ENCODE results near the gene DRAXIN. TPM values are rescaled to one million over a fixed set of nuclear protein-coding genes. Genes with fewer than 3 reads are reported as not detected.

DRAXIN gene
- total RNA-seq, 1 experiment from 2014 or later: 20.5 TPM

- no peak overlapping the region for H3K4me3 Mint-ChIP-seq
- Histone ChIP-seq H3K79me2 (ENCODE audit: insufficient read depth, low read length) (no peaks in the 10 kb centered on the region), H3K23ac (ENCODE audit: insufficient read length, low read depth, low read length) (no peak overlapping the region), H3K27me3 (ENCODE audit: insufficient read depth, low read length) (no peaks in the 10 kb centered on the region), H2AFZ (ENCODE audit: low read length) (no peak overlapping the region), H3K9ac (ENCODE audit: extremely low read depth, insufficient read length, low read length) (no peak overlapping the region), H3K56ac (ENCODE audit: insufficient read length, low read depth, low read length) (no peak overlapping the region), H3K79me1 (ENCODE audit: insufficient read depth, low read depth, low read length, poor library complexity, severe bottlenecking) (no peaks in the 10 kb centered on the region), H4K5ac (ENCODE audit: insufficient read length, low read depth, low read length) (no peak overlapping the region), H2BK15ac (ENCODE audit: low read depth, low read length) (no peak overlapping the region), H3K27ac (ENCODE audit: insufficient read length, low read depth, low read length) (no peak overlapping the region), H4K8ac (replicated peaks; ENCODE audit: insufficient read length, low read depth, low read length) (no peak overlapping the region), H2BK5ac (ENCODE audit: insufficient read length, low read length) (no peak overlapping the region), H3T11ph (ENCODE audit: low read length) (no peak overlapping the region), H3K9me3 (ENCODE audit: control insufficient read depth, low read depth, low read length) (no peaks in the 10 kb centered on the region), H4K91ac (ENCODE audit: insufficient read length, low read depth, low read length) (no peak overlapping the region), H3K18ac (ENCODE audit: insufficient read length, low read depth, low read length) (no peak overlapping the region), H3K4me2 (ENCODE audit: insufficient read depth, insufficient read length, low read length) (no peak overlapping the region), H2BK20ac (ENCODE audit: low read depth, low read length, poor library complexity, severe bottlenecking) (no peak overlapping the region), H3K14ac (ENCODE audit: insufficient read depth, low read length) (no peak overlapping the region), H4K20me1 (ENCODE audit: control insufficient read depth, insufficient read depth, insufficient read length) (no peaks in the 10 kb centered on the region), H2BK12ac (ENCODE audit: insufficient read length, low read depth, low read length) (no peak overlapping the region), H3K23me2 (ENCODE audit: insufficient read length, low read depth, low read length, poor library complexity, severe bottlenecking) (no peaks in the 10 kb centered on the region), H2BK120ac (ENCODE audit: low read depth, low read length, poor library complexity, severe bottlenecking) (no peak overlapping the region), H3K4ac (ENCODE audit: low read depth, low read length) (no peak overlapping the region), H2AK5ac (ENCODE audit: insufficient read length, low read length) (no peak overlapping the region), H3K4me1 (ENCODE audit: insufficient read depth, low read length) (no peaks in the 10 kb centered on the region; the same call in 1 of the 2 replicates)
- no CpG with 5 or more reads among the region's 9 CpGs for whole genome bisulfite sequencing (ENCODE audit: extremely low coverage, insufficient read length, low lambda C conversion rate)
- TF ChIP-seq CTCF (conservative IDR thresholded peaks at IDR 0.05): no peak
- H3K4me1 Mint-ChIP-seq: peaks cover 19 to 31% of the 10 kb centered on the region in 2 experiments
- H3K9me3 Mint-ChIP-seq: peaks cover 2 to 4% of the 10 kb centered on the region in 2 experiments; a peak in 3 of 5 replicates
- no peak for DNase-seq
- peaks cover 5% of the 10 kb centered on the region for H3K27me3 Mint-ChIP-seq (ENCODE audit: low read depth)
- peaks cover 9 to 35% (median 32%) of the 10 kb centered on the region in 3 experiments; a peak in 6 of 7 replicates for H3K36me3 Mint-ChIP-seq (ENCODE audit: insufficient read depth in 1 of 3, low read depth in 3 of 3)
- no peak overlapping the region for H3K27ac Mint-ChIP-seq
Measured at GRCh38 chr1:11751087-11751486, 59.6 kb downstream of the DRAXIN start.

Measured in H9 (cell line).